HUES64 (cell line): ENCODE results near the gene APBA2.

Experiments
- H3K27ac ChIP-seq: 2 replicates; pipeline ENCODE4 v1.7.0; 2013; ENCODE audit warnings: low read depth, low read length, inconsistent platforms
- H3K27me3 ChIP-seq: 2 replicates; pipeline ENCODE4 v1.6.1; 2013; ENCODE audit warnings: mild to moderate bottlenecking, low read length; ENCODE audit not compliant: insufficient read depth
- H3K36me3 ChIP-seq: 2 replicates; pipeline ENCODE4 v1.6.1; 2013; ENCODE audit warnings: mild to moderate bottlenecking, low read length; ENCODE audit not compliant: insufficient read depth
- H3K4me1 ChIP-seq: 2 replicates; pipeline ENCODE4 v1.6.1; 2013; ENCODE audit warnings: mild to moderate bottlenecking, low read length, moderate library complexity; ENCODE audit not compliant: insufficient read depth
- H3K4me3 ChIP-seq: 2 replicates; pipeline ENCODE4 v1.5.1; 2013; ENCODE audit warnings: mild to moderate bottlenecking, low read length, moderate library complexity
- H3K9ac ChIP-seq: 2 replicates; pipeline ENCODE4 v1.6.1; 2013; ENCODE audit warnings: mild to moderate bottlenecking, low read depth, low read length
- H3K9me3 ChIP-seq: 2 replicates; pipeline ENCODE4 v1.6.1; 2013; ENCODE audit warnings: low read depth, low read length; ENCODE audit not compliant: insufficient read depth
- WGBS: fragments of 150-250, 120-280 bp; methylation state at CpG from one replicate; pipeline ENCODE4 v1.1.7; 2013; ENCODE audit warnings: missing lambda C conversion rate; 5-methylcytosine and 5-hydroxymethylcytosine counted together

APBA2 gene

GRCh38 chr15:29134239-29134638, 248.5 kb downstream of the APBA2 start:
- no peak overlapping the region for H3K27ac ChIP-seq
- WGBS: 96% methylated on average over 6 of the region's 6 CpGs
- no peak overlapping the region for H3K4me3 ChIP-seq
- H3K9me3 ChIP-seq: no peaks in the 10 kb centered on the region
- H3K4me1 ChIP-seq: no peaks in the 10 kb centered on the region; the same call in 1 of the 2 replicates
- no peaks in the 10 kb centered on the region for H3K36me3 ChIP-seq
- H3K9ac ChIP-seq: no peak overlapping the region
- H3K27me3 ChIP-seq: no peaks in the 10 kb centered on the region

DNA sequence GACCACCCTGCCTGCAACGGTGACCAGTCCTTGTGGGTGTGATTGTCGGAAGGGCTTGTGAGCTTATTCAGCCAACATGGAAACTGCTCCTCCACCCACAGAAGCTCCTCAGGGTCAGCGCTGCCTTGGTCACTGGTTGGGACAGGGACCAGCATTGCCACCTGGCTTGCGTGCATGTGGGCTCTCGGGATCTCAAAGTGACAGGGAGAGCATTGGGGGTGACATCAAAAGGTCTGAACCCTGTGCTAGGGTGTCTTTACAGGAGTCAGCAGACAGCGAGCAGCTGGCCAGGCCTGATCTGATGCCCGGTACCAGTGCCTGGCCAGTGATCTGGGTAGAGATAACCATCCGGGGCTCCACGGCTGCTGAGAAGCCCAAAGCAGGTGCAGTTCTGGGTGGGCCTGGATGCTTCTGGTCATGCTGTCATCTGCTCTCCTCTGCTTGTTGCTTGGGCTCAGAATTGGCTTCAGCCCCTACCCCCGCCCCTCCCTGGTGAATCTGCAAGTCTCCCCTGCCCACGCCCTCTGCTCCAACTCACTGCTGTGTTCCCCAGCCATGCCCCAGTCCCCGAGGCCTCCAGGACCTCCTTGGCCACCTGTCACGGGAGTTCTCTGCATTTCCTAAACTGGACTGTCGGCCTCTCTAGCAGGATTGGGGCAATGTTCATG, 249.0 kb downstream of the APBA2 start:
- Histone ChIP-seq H3K4me1 (no peaks in the 10 kb centered on the region; the same call in 1 of the 2 replicates), H3K36me3 (no peaks in the 10 kb centered on the region), H3K9me3 (no peaks in the 10 kb centered on the region), H3K27ac (no peak overlapping the region), H3K9ac (no peak overlapping the region), H3K27me3 (no peaks in the 10 kb centered on the region), H3K4me3 (no peak overlapping the region)
- WGBS: 92% methylated on average over 14 of the region's 14 CpGs

DNA sequence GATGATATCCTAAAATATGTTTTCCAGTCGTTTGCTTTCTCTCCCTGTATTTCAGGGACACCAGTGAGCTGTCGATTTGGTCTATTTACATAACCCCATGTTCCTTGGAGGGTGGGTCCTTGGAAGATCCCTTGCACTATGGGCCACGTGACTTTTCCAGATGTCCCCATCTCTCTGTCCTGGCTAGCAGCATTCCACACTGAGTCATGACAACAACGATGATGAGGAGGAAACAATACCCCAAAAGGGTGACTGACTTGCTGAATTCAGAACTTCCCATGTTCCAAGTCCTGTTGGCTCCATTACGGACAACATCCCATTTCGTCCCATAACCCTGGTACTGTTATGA, 249.5 kb downstream of the APBA2 start:
- Histone ChIP-seq H3K36me3 (no peaks in the 10 kb centered on the region), H3K4me1 (peaks cover 4% of the 10 kb centered on the region; the same call in 1 of the 2 replicates)
- 92% methylated on average over 6 of the region's 6 CpGs for WGBS

DNA sequence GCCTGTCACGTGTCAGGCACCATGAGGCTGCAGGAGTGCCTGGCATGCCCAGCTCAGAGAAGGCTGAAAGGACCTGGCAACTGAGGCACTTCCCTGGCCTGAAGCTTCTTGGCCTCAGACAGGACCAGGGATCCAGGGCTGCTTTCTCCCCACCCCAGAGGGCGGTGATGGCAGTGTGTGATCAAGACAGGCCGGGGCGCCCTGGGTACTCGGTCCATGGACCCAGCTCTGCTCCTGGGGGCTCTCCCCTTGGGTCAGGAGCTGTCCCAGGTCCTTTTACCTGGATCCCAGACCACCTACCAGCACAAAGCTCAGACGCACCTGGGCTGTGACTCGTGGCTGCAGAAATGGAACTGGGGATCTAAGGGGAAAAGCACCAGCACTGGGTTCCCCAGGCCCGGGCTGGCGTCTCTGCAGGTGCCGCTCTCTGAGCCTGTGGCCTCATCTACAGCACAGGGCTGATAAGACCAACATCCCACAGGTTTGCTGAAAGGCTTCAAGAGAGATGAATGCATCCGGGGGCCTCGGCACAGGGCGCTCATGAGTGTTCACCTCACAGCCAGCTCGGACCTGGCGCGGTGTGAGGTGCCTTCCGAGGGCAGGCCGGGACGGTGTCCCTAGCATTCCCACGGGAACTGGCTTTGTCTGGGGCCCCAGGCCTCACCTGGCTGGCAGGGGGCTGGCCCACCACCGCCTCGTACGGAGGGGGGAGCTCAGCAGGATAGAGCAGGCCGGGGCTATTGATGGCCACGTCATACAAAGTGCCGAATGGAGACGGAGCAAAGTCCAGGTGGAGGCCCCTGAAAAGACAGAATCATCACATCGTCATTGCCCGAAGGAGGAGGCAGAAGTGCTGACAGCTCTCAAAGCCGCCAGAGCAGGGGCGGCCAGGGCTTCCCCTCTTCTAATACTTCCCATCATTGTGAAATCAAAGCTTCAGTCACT, 250.2 kb downstream of the APBA2 start:
- Histone ChIP-seq H3K27me3 (no peaks in the 10 kb centered on the region), H3K27ac (no peak overlapping the region), H3K4me3 (no peak overlapping the region), H3K36me3 (no peaks in the 10 kb centered on the region), H3K9me3 (no peaks in the 10 kb centered on the region), H3K9ac (no peak overlapping the region), H3K4me1 (0 out of 2 replicates have a peak, but pooled peaks cover 8% of the 10 kb centered on the region)
- WGBS: 92% methylated on average over 31 of the region's 31 CpGs

More for the DNA sequence above, 249.5 kb downstream of the APBA2 start:
- no peak overlapping the region for H3K27ac ChIP-seq
- no peak overlapping the region for H3K9ac ChIP-seq
- no peaks in the 10 kb centered on the region for H3K9me3 ChIP-seq
- H3K27me3 ChIP-seq: no peaks in the 10 kb centered on the region
- H3K4me3 ChIP-seq: no peak overlapping the region

DNA sequence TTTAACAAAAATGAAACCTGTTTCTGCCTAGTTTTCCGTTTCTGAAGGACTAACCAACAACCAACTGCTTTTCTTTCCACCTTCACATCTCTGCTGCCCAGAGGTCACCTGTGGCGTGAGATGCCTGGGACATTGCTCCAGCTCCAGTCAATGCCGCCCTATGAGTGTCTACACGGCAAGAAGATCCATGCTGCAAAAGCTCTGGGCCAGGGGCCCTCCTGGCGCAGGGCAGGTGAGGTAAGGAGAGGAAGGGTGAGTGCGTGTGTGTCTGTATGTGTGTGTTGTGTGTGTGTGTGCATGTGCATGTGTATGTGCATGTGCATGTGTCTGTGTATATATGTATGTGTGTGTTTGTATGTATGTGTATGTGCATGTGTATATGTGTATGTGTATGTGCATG, 252.5 kb downstream of the APBA2 start:
- H3K27me3 ChIP-seq: no peaks in the 10 kb centered on the region
- H3K9me3 ChIP-seq: no peaks in the 10 kb centered on the region
- 96% methylated on average over 6 of the region's 6 CpGs for WGBS
- no peak overlapping the region for H3K9ac ChIP-seq
- H3K27ac ChIP-seq: no peak overlapping the region
- H3K36me3 ChIP-seq: no peaks in the 10 kb centered on the region
- no peak overlapping the region for H3K4me3 ChIP-seq
- 0 out of 2 replicates have a peak, but pooled peaks cover 8% of the 10 kb centered on the region for H3K4me1 ChIP-seq

- Histone ChIP-seq H3K9ac (no peak overlapping the region), H3K27me3 (no peaks in the 10 kb centered on the region), H3K9me3 (no peaks in the 10 kb centered on the region), H3K27ac (no peak overlapping the region), H3K4me3 (no peak overlapping the region), H3K36me3 (no peaks in the 10 kb centered on the region), H3K4me1 (0 out of 2 replicates have a peak, but pooled peaks cover 8% of the 10 kb centered on the region)
- WGBS: 96% methylated on average over 19 of the region's 19 CpGs
Measured at GRCh38 chr15:29139072-29139471, 253.3 kb downstream of the APBA2 start.

DNA sequence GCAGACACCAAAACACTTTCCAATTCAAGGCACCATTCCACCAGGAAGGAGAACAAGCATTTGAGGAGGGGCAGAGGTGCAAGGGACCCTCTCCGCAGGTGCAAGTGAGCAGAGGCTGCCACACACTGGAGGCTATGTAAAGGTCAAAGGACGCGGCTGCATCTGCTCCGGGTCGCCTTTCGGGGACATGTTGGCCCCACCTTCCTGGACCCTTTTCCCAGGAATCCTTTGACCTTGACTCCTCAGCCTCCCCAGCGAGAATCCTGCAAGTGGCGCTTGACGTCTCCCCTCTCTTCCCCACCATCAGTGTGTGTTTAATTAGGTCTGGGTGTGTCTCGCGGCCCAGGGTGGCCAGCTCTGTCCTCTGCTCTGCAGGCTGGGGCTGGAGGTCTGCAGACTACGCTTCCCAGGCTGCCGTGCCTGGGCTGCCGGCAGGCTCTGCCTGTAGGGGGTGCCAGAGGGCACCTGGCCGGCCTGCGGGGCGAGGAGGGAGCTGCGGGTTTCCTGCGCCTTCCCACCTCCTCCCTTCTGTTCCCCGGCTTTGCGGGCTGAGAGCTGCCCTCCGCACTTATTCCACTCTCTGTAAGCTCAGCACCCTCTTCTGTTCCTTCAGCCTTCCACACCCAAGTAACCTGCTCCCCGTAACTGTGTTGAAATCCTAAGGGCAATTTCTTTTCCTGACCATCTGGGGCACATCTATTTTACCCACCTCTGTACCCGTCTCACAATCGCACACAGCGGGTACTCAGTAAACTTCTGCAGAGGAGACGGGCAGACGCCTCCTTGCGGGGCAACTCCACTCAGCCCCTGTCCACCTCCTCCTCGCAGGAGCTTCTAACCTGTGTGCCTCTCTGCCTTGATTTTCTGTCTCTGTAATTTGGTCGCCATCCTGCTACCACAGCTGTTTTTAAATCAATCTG, 254.0 kb downstream of the APBA2 start:
- 33% methylated on average over 30 of the region's 31 CpGs for WGBS
- H3K27me3 ChIP-seq: no peaks in the 10 kb centered on the region
- peak overlapping the region; percentile 3; the same call in 1 of the 2 replicates for H3K9ac ChIP-seq
- H3K36me3 ChIP-seq: no peaks in the 10 kb centered on the region
- H3K27ac ChIP-seq: no peak overlapping the region
- peak overlapping the region; percentile 39 for H3K4me3 ChIP-seq
- H3K4me1 ChIP-seq: 0 out of 2 replicates have a peak, but pooled peaks cover 8% of the 10 kb centered on the region
- no peaks in the 10 kb centered on the region for H3K9me3 ChIP-seq

GRCh38 chr15:29140475-29141307, 254.9 kb downstream of the APBA2 start:
- H3K9me3 ChIP-seq: no peaks in the 10 kb centered on the region
- no peaks in the 10 kb centered on the region for H3K36me3 ChIP-seq
- H3K4me1 ChIP-seq: 0 out of 2 replicates have a peak, but pooled peaks cover 8% of the 10 kb centered on the region
- H3K27me3 ChIP-seq: no peaks in the 10 kb centered on the region
- peak overlapping the region; percentile 39 for H3K4me3 ChIP-seq
- 0 out of 2 replicates have a peak overlapping the region, but pooled peaks have one; percentile 3 for H3K9ac ChIP-seq
- 87% methylated on average over 15 of the region's 15 CpGs for WGBS
- no peak overlapping the region for H3K27ac ChIP-seq

DNA sequence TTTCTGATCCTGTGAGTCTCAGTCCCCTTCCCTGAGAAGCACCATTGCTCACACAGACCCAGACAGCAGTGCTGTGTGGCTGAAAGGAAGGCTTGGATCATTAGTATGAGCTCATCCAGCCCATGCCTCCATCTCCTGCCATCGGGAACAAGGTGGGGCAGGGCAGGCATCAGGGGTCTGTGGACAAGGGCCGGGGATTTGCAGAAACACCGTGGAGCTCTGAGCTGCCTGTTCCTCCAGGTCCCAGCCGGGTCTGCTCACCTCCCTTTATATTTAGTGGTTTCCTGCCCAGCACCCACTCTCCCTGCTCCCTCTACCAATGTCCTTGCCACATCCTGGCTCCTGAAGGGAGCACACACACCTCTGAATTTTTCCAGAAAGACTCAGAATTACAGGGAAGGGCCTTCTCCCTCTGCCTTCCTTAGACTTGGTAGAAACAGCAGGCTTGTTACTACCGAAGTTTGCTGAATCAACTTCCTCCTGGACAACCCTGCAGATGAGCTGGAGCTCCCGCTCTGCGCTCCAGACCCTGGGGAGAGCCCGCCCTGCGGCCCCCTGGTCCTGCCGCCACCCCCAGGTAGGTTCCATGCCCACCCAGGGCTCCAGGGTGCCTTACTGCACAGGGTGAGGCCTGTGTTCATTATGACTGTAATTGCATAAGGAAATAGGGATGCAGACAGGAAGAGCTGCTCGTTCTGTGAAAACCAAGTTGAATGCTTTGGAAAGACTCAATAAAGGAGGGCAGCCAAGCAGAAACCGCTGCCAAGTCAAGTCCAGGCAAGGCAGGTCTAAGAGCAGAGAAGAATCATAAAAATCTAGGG, 255.7 kb downstream of the APBA2 start:
- Histone ChIP-seq H3K36me3 (no peaks in the 10 kb centered on the region), H3K4me1 (0 out of 2 replicates have a peak, but pooled peaks cover 8% of the 10 kb centered on the region), H3K27ac (no peak overlapping the region), H3K4me3 (no peak overlapping the region), H3K27me3 (no peaks in the 10 kb centered on the region), H3K9ac (no peak overlapping the region), H3K9me3 (no peaks in the 10 kb centered on the region)
- WGBS: 85% methylated on average over 12 of the region's 12 CpGs
